ENCODE measurements around the gene CLDND1. TPM values are rescaled to one million over a fixed set of nuclear protein-coding genes. Genes with fewer than 3 reads are reported as not detected.

CLDND1 gene
- polyA plus RNA-seq, 5 donors = 110 to 191 (median 146) TPM

GRCh38 chr3:98553021-98553563, 30.4 kb upstream of the CLDND1 start:
- no peak for DNase-seq

GRCh38 chr3:98552232-98553020, 29.7 kb upstream of the CLDND1 start:
- DNase-seq = no peak

GRCh38 chr3:98551754-98552153, 29.1 kb upstream of the CLDND1 start:
- no peak for DNase-seq

- DNase-seq = no peak
Measured at GRCh38 chr3:98551236-98551635, 28.5 kb upstream of the CLDND1 start.

- no peak for DNase-seq
Measured at GRCh38 chr3:98550833-98551232, 28.1 kb upstream of the CLDND1 start.

GRCh38 chr3:98548544-98548943, 25.8 kb upstream of the CLDND1 start:
- no peak for DNase-seq

- no peak for DNase-seq
Measured at GRCh38 chr3:98545940-98546339, 23.2 kb upstream of the CLDND1 start.

- DNase-seq = no peak
Measured at GRCh38 chr3:98542623-98543022, 19.9 kb upstream of the CLDND1 start.

- DNase-seq = no peak
Measured at GRCh38 chr3:98541695-98542094, 19.0 kb upstream of the CLDND1 start.

- no peak for DNase-seq
Measured at GRCh38 chr3:98540346-98540745, 17.6 kb upstream of the CLDND1 start.

GRCh38 chr3:98536456-98537017, 13.8 kb upstream of the CLDND1 start:
- DNase-seq = no peak

- DNase-seq = no peak
Measured at GRCh38 chr3:98534734-98535133, 12.0 kb upstream of the CLDND1 start.

- no peak for DNase-seq
Measured at GRCh38 chr3:98534168-98534567, 11.5 kb upstream of the CLDND1 start.

- DNase-seq = no peak
Measured at GRCh38 chr3:98532709-98533571, 10.2 kb upstream of the CLDND1 start.

GRCh38 chr3:98532275-98532637, 9.6 kb upstream of the CLDND1 start:
- no peak for DNase-seq

GRCh38 chr3:98531622-98532274, 9.0 kb upstream of the CLDND1 start, which contains the start of gene GPR15:
Gene GPR15 (plus strand): TSS chr3:98531978. CDS start chr3:98532034, 56 bp downstream.
- DNase-seq = no peak

GRCh38 chr3:98530676-98531075, 8.0 kb upstream of the CLDND1 start:
- DNase-seq = no peak

- DNase-seq = no peak
Measured at GRCh38 chr3:98529856-98530459, 7.3 kb upstream of the CLDND1 start.

- DNase-seq = no peak
Measured at GRCh38 chr3:98528474-98529346, 6.0 kb upstream of the CLDND1 start.

GRCh38 chr3:98525494-98525893, 2.8 kb upstream of the CLDND1 start:
- no peak for DNase-seq

Data from right lung (tissue), 5 donors.